ENCODE results near the gene DAZAP1.
"Not testable (repeated sequence)": the region's sequence is repeated elsewhere in the genome, so short reads cannot be mapped to it uniquely, and the experiment has no call there.

Gene DAZAP1

DNA sequence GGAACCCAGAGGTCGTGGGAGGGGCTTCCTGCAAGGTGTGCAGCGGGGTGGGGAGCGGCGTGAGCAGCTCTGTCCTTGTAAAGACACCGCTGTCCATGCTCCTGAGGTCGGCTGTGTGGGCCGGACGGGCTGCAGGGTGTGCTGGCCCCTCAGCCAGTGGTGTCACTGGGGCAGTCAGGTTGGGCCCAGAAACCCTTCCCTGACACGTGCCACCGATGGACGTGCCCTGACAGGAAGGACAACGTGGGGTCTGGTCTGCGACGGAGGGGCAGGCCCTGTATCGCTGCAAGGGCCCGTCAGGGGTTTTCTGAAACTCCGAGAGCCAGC lies 26.6 kb downstream of the DAZAP1 start:
- Histone ChIP-seq H3K27ac (ENCODE audit: low read depth, low read length) (no peak overlapping the region), H3K4me1 (ENCODE audit: control insufficient read depth in 1 of 2, insufficient read depth in 2 of 2, low read length in 2 of 2) (peaks cover 0 to 8% of the 10 kb centered on the region in 2 donors), H3K9ac (ENCODE audit: low read depth in 1 of 2, low read length in 2 of 2) (no peak overlapping the region), H3K27me3 (ENCODE audit: control insufficient read depth in 1 of 2, insufficient read depth in 2 of 2, low read length in 2 of 2) (no peaks in the 10 kb centered on the region), H3K36me3 (ENCODE audit: control insufficient read depth in 1 of 2, insufficient read depth in 2 of 2, low read length in 2 of 2) (peaks cover 13 to 56% of the 10 kb centered on the region in 2 donors), H3K4me3 (ENCODE audit: low read depth in 1 of 2, low read length in 2 of 2) (no peak overlapping the region), H3K9me3 (ENCODE audit: control insufficient read depth in 1 of 2, low read length in 2 of 2) (no peaks in the 10 kb centered on the region)

DNA sequence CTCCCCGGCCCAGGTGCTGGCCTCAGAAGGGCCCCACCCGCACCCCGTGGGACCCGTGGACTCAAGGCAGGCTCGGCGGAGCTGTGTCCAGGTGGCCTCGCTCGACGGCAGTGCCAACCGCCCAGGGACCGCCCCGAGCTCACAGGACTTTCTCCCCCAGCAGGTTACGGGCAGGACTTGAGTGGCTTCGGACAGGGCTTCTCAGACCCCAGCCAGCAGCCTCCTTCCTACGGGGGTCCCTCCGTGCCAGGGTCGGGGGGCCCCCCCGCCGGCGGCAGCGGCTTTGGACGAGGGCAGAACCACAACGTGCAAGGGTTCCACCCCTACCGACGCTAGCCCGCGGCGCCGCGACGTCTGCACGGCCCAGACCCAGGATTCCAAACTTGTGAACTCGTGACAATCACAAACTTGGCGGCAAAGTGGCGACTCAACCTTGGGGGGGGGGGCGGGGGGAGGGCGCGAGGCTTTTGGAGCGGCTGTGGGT lies 27.2 kb downstream of the DAZAP1 start:
- Histone ChIP-seq H3K36me3 (ENCODE audit: control insufficient read depth in 1 of 2, insufficient read depth in 2 of 2, low read length in 2 of 2) (peaks cover 11 to 52% of the 10 kb centered on the region in 2 donors), H3K27me3 (ENCODE audit: control insufficient read depth in 1 of 2, insufficient read depth in 2 of 2, low read length in 2 of 2) (no peaks in the 10 kb centered on the region), H3K4me1 (ENCODE audit: control insufficient read depth in 1 of 2, insufficient read depth in 2 of 2, low read length in 2 of 2) (peaks cover 2 to 14% of the 10 kb centered on the region in 2 donors), H3K9ac (ENCODE audit: low read depth in 1 of 2, low read length in 2 of 2) (no peak overlapping the region), H3K27ac (ENCODE audit: low read depth, low read length) (no peak overlapping the region), H3K9me3 (ENCODE audit: control insufficient read depth in 1 of 2, low read length in 2 of 2) (no peaks in the 10 kb centered on the region), H3K4me3 (ENCODE audit: low read depth in 1 of 2, low read length in 2 of 2) (no peak overlapping the region)

- Histone ChIP-seq H3K9ac (ENCODE audit: low read depth in 1 of 2, low read length in 2 of 2) (no peak overlapping the region), H3K4me1 (ENCODE audit: control insufficient read depth in 1 of 2, insufficient read depth in 2 of 2, low read length in 2 of 2) (peaks cover 9 to 22% of the 10 kb centered on the region in 2 donors), H3K36me3 (ENCODE audit: control insufficient read depth in 1 of 2, insufficient read depth in 2 of 2, low read length in 2 of 2) (peaks cover 14 to 54% of the 10 kb centered on the region in 2 donors), H3K27me3 (ENCODE audit: control insufficient read depth in 1 of 2, insufficient read depth in 2 of 2, low read length in 2 of 2) (no peaks in the 10 kb centered on the region), H3K9me3 (ENCODE audit: control insufficient read depth in 1 of 2, low read length in 2 of 2) (no peaks in the 10 kb centered on the region), H3K27ac (ENCODE audit: low read depth, low read length) (no peak overlapping the region), H3K4me3 (ENCODE audit: low read depth in 1 of 2, low read length in 2 of 2) (no peak overlapping the region)
These were observed 28.1 kb downstream of the DAZAP1 start for GRCh38 chr19:1435378-1435989.

DNA sequence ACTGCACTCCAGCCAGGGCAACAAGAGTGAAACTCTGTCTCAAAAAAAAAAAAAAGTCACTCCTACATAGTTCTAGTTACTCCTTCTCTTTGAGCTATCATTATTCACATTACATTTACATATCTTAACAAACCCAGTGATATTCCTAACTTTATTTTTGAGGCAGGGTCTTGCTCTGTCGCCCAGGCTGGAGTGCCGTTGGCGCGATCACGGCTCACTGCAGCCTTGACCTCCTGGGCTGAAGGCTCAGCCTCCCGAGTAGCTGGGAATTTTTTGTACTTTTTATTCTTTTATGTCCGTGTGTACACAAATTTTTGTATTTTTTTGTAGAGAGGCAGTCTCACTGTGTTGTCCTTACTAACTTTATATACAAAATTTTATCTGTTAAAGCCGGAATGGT lies 30.2 kb downstream of the DAZAP1 start:
- H3K27ac ChIP-seq (ENCODE audit: low read depth, low read length) = peak overlapping the region; percentile 22
- peaks cover 18 to 58% of the 10 kb centered on the region in 2 donors for H3K36me3 ChIP-seq (ENCODE audit: control insufficient read depth in 1 of 2, insufficient read depth in 2 of 2, low read length in 2 of 2)
- peak overlapping the region; percentile 91 to 92 for H3K4me3 ChIP-seq (ENCODE audit: low read depth in 1 of 2, low read length in 2 of 2)
- peaks cover 10 to 22% of the 10 kb centered on the region in 2 donors for H3K4me1 ChIP-seq (ENCODE audit: control insufficient read depth in 1 of 2, insufficient read depth in 2 of 2, low read length in 2 of 2)
- H3K27me3 ChIP-seq (ENCODE audit: control insufficient read depth in 1 of 2, insufficient read depth in 2 of 2, low read length in 2 of 2) = no peaks in the 10 kb centered on the region
- H3K9ac ChIP-seq (ENCODE audit: low read depth in 1 of 2, low read length in 2 of 2) = peak overlapping the region in 1 of 2 donors; percentile 57
- no peaks in the 10 kb centered on the region for H3K9me3 ChIP-seq (ENCODE audit: control insufficient read depth in 1 of 2, low read length in 2 of 2)

GRCh38 chr19:1438035-1438932 lies 30.9 kb downstream of the DAZAP1 start, which contains the start of gene RPS15:
TSS of gene RPS15 (plus strand) at chr19:1438396. CDS start at chr19:1438426, 30 bp downstream.
- peak within 1 kb of the TSS; percentile 87 for H3K27ac ChIP-seq (ENCODE audit: low read depth, low read length)
- peak within 1 kb of the TSS; percentile 91 to 92 for H3K4me3 ChIP-seq (ENCODE audit: low read depth in 1 of 2, low read length in 2 of 2)
- H3K36me3 ChIP-seq (ENCODE audit: control insufficient read depth in 1 of 2, insufficient read depth in 2 of 2, low read length in 2 of 2) = peaks cover 15 to 56% of the 10 kb centered on the region in 2 donors
- peak within 1 kb of the TSS; percentile 79 to 90 for H3K9ac ChIP-seq (ENCODE audit: low read depth in 1 of 2, low read length in 2 of 2)
- peaks cover 10 to 22% of the 10 kb centered on the region in 2 donors for H3K4me1 ChIP-seq (ENCODE audit: control insufficient read depth in 1 of 2, insufficient read depth in 2 of 2, low read length in 2 of 2)
- H3K27me3 ChIP-seq (ENCODE audit: control insufficient read depth in 1 of 2, insufficient read depth in 2 of 2, low read length in 2 of 2) = no peaks in the 10 kb centered on the region
- no peaks in the 10 kb centered on the region for H3K9me3 ChIP-seq (ENCODE audit: control insufficient read depth in 1 of 2, low read length in 2 of 2)

DNA sequence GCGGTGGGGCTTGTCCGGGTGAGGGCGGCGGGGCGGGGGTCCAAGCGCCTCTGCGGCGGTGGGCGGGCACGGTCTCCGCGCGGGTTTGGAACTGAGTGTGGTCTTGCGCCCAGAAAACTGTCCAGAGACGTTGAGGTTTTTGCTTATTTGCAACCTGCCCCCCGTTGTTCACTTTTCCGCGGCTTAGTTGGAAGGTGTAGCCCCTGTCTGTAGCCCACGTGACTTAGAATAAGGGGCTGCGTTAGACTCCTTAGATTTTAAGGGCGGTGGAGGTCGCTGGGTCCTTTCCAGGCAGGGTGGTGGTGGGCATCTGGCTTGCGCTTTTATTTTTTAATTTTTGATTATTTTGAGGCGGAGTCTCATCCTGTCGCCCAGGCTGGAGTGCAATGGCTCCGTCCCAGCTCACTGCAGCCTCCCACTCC lies 31.6 kb downstream of the DAZAP1 start:
- Histone ChIP-seq H3K27me3 (ENCODE audit: control insufficient read depth in 1 of 2, insufficient read depth in 2 of 2, low read length in 2 of 2) (no peaks in the 10 kb centered on the region), H3K36me3 (ENCODE audit: control insufficient read depth in 1 of 2, insufficient read depth in 2 of 2, low read length in 2 of 2) (peaks cover 12 to 49% of the 10 kb centered on the region in 2 donors), H3K9ac (ENCODE audit: low read depth in 1 of 2, low read length in 2 of 2) (peak overlapping the region; percentile 79 to 90), H3K4me3 (ENCODE audit: low read depth in 1 of 2, low read length in 2 of 2) (peak overlapping the region; percentile 91 to 92), H3K4me1 (ENCODE audit: control insufficient read depth in 1 of 2, insufficient read depth in 2 of 2, low read length in 2 of 2) (peaks cover 10 to 22% of the 10 kb centered on the region in 2 donors), H3K9me3 (ENCODE audit: control insufficient read depth in 1 of 2, low read length in 2 of 2) (no peaks in the 10 kb centered on the region), H3K27ac (ENCODE audit: low read depth, low read length) (no peak overlapping the region)

DNA sequence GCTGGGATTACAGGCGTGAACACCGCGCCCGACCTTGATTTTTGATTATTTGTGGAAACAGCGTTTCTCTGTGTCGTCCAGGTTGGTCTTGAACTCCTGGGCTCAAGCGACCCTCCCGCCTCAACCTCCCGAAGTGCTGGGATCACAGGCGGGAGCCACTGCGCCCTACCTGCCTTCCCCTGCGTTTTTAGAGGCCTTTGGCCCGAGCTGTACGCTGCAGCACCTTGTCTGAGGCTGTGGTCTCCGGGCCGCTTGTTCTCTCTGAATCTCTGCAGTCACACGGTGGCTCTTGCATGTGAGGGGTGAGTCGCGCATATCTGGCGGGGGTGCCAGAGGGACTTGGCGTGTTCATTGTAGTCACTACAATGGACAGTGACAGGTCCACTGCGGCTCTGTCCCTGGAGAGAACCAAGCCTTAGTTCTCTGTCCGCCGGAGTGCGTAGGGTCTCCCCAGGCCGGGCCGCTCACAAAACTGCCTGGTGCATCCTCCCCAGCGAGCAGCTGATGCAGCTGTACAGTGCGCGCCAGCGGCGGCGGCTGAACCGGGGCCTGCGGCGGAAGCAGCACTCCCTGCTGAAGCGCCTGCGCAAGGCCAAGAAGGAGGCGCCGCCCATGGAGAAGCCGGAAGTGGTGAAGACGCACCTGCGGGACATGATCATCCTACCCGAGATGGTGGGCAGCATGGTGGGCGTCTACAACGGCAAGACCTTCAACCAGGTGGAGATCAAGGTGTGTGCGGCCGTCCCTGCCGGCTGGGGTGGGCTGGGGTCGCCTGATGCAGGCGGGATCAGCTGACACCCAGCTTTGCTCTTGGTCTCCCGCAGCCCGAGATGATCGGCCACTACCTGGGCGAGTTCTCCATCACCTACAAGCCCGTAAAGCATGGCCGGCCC lies 32.4 kb downstream of the DAZAP1 start:
- not testable (repeated sequence) for H3K27me3 ChIP-seq (ENCODE audit: control insufficient read depth in 1 of 2, insufficient read depth in 2 of 2, low read length in 2 of 2); H3K9me3 ChIP-seq (ENCODE audit: control insufficient read depth in 1 of 2, low read length in 2 of 2); H3K27ac ChIP-seq (ENCODE audit: low read depth, low read length)
- Histone ChIP-seq H3K9ac (ENCODE audit: low read depth in 1 of 2, low read length in 2 of 2) (peak overlapping the region; percentile 69 to 90), H3K4me1 (ENCODE audit: control insufficient read depth in 1 of 2, insufficient read depth in 2 of 2, low read length in 2 of 2) (peaks cover 10 to 22% of the 10 kb centered on the region in 2 donors), H3K36me3 (ENCODE audit: control insufficient read depth in 1 of 2, insufficient read depth in 2 of 2, low read length in 2 of 2) (peaks cover 12 to 41% of the 10 kb centered on the region in 2 donors), H3K4me3 (ENCODE audit: low read depth in 1 of 2, low read length in 2 of 2) (peak overlapping the region; percentile 91 to 92)

DNA sequence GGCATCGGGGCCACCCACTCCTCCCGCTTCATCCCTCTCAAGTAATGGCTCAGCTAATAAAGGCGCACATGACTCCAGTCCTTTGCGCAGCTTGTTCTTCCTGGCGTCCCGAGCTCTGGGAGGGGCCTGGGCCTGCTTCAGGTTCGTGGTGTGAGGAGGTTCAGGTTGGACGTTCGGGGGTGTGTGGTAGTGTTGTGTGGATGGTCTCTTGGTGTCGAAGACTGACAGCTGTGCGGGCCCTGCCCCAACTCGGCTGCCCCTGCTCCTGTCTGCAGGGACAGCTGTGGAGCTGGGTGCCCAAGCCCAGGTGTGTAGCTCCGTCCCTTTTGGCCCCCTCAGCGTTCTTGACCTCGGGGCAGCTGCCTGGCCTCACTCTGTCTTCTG lies 33.0 kb downstream of the DAZAP1 start:
- H3K9ac ChIP-seq (ENCODE audit: low read depth in 1 of 2, low read length in 2 of 2) = no peak overlapping the region
- H3K4me1 ChIP-seq (ENCODE audit: control insufficient read depth in 1 of 2, insufficient read depth in 2 of 2, low read length in 2 of 2) = peaks cover 10 to 23% of the 10 kb centered on the region in 2 donors
- peaks cover 0 to under 1% of the 10 kb centered on the region in 2 donors for H3K27me3 ChIP-seq (ENCODE audit: control insufficient read depth in 1 of 2, insufficient read depth in 2 of 2, low read length in 2 of 2)
- no peaks in the 10 kb centered on the region for H3K9me3 ChIP-seq (ENCODE audit: control insufficient read depth in 1 of 2, low read length in 2 of 2)
- peaks cover 10 to 38% of the 10 kb centered on the region in 2 donors for H3K36me3 ChIP-seq (ENCODE audit: control insufficient read depth in 1 of 2, insufficient read depth in 2 of 2, low read length in 2 of 2)
- H3K4me3 ChIP-seq (ENCODE audit: low read depth in 1 of 2, low read length in 2 of 2) = no peak overlapping the region
- no peak overlapping the region for H3K27ac ChIP-seq (ENCODE audit: low read depth, low read length)

GRCh38 chr19:1441022-1441426 lies 33.6 kb downstream of the DAZAP1 start:
- Histone ChIP-seq H3K36me3 (ENCODE audit: control insufficient read depth in 1 of 2, insufficient read depth in 2 of 2, low read length in 2 of 2) (peaks cover 9 to 35% of the 10 kb centered on the region in 2 donors), H3K9ac (ENCODE audit: low read depth in 1 of 2, low read length in 2 of 2) (no peak overlapping the region), H3K9me3 (ENCODE audit: control insufficient read depth in 1 of 2, low read length in 2 of 2) (no peaks in the 10 kb centered on the region), H3K27me3 (ENCODE audit: control insufficient read depth in 1 of 2, insufficient read depth in 2 of 2, low read length in 2 of 2) (peaks cover 0 to 3% of the 10 kb centered on the region in 2 donors), H3K4me1 (ENCODE audit: control insufficient read depth in 1 of 2, insufficient read depth in 2 of 2, low read length in 2 of 2) (peaks cover 10 to 26% of the 10 kb centered on the region in 2 donors), H3K27ac (ENCODE audit: low read depth, low read length) (no peak overlapping the region), H3K4me3 (ENCODE audit: low read depth in 1 of 2, low read length in 2 of 2) (no peak overlapping the region)
